GM21619 (cell line): ENCODE data around the gene UBE3D.
"Not testable (repeated sequence)": the region's sequence is repeated elsewhere in the genome, so short reads cannot be mapped to it uniquely, and the experiment has no call there.

Experiments
- ATAC-seq: cut with Tn5 transposase; IDR thresholded peaks from one replicate; pipeline ENCODE4 v1.9.1; 2021; ENCODE audit not compliant: unreplicated experiment

The UBE3D gene

DNA sequence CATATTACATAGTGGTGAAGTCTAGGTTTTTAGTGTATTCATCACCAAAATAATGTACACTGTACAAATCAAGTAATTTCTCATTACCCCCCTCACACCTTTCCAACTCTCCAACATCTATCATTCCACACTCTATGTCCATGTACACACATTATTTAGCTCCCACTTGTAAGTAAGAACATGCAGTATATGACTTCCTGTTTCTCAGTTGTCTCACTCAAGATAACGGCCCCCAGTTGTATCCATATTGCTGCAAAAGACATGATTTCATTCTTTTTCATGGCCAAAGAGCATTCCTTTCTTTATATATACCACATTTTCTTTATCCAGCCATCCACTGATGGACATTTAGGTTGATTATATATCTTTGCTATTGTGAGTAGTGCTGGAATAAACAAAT, 86.0 kb downstream of the UBE3D start:
- no peak for ATAC-seq

DNA sequence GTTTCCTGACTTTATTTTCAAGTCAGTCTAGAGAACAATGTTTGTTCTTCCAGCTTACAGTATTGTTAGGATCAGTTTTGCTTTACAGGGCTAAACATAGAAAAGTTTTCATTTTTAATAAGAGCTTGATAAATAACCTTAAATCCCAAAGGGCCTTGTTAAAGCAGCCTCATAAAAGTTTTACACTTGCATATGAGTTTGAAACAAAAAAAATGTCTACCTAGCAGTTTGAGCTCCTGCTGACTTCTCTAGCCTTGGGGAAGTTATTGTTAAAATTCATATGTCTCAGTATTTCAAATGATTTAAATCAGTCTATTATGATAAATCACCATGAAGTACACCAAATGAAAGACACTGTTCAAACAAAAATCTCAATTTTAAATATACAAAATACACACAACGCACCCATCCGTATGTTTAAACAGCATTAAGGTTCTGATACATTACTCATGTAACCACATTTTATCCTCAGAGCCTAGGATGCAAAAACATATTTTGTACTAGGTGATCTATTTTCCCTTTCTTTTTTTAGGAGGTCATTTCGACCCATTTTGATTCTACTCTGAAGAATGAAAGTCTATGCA, 87.2 kb downstream of the UBE3D start:
- ATAC-seq = no peak

DNA sequence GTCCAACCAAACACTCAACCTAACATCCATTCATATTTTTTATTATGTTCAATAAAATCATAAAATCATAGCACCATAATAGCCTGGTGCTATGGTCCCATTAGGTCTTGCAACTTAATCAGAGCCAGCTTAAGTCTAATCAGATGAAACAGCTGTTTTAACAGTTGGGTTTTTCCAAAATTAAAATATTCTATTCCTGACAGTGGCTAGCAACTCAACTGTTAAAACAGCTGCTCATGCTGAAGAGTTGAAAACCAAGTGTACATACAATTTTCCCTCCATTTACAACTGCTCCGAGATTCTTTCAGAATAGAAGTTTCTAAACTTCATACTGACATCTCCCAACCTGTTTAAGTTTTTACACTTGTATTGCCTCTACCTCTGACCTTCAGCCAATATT, 89.5 kb downstream of the UBE3D start:
- no peak for ATAC-seq

DNA sequence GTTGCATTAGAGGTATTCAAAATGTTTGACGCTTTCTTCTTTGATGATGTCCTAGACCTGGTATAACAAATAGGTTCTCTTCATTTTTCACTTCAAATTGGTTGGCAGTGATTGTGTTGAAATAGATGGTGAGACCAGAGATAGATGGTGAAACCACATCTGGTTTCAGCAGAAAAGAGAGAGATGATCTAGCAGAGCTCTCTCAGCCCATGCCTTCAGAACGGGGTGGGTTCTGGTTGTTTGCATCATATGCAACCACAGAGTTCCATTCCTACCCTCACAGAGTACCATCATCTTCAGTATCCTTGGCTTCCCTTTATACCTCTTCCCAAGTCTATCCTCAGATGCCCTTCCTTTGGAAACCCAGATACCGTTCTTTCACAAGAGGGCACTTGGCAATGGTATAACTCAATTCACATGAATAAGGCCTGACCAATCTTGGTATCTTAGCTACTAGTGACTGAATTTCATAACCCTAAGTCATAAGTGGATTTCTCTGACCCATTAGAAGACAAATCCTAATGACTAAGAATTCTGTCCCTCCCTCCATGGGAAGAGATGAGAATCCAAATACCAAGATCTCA, 93.7 kb downstream of the UBE3D start:
- no peak for ATAC-seq

DNA sequence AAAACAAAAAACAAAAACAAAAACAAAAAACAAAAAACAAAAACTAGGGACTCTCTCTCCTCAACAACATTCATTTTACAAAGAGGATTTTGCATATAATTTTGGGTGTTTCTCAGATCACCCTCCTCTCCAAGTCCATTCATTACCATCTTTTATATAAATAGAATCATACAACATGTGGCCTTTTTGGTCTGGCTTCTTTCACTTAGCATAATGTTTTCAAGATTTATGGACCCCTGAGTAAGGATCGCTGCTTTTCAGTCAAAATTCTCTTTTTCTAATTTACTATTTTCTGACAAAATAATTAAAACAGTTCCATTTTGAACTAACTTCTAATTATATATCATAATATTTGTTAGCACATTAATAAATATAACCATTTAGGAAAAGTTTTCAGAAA, 94.8 kb downstream of the UBE3D start:
- ATAC-seq = no peak

DNA sequence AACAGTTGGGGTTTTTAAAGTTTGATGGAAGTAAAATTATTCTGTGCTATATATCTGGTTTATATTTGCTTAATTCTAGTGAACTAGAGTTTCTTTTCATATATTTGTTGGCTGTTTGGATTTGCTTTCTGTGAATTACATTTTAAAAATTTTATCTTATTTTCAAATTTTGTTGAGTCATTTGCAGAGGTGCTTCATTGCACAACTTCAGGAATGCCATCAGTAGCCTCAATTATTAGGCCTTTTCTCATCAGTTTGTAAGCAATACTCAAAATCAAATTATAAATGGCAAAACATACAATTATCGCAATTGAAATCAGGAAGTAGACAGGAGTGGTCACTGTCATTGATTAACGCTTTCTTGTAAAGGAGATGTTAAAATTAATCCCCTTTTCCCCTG, 96.9 kb downstream of the UBE3D start:
- no peak for ATAC-seq

DNA sequence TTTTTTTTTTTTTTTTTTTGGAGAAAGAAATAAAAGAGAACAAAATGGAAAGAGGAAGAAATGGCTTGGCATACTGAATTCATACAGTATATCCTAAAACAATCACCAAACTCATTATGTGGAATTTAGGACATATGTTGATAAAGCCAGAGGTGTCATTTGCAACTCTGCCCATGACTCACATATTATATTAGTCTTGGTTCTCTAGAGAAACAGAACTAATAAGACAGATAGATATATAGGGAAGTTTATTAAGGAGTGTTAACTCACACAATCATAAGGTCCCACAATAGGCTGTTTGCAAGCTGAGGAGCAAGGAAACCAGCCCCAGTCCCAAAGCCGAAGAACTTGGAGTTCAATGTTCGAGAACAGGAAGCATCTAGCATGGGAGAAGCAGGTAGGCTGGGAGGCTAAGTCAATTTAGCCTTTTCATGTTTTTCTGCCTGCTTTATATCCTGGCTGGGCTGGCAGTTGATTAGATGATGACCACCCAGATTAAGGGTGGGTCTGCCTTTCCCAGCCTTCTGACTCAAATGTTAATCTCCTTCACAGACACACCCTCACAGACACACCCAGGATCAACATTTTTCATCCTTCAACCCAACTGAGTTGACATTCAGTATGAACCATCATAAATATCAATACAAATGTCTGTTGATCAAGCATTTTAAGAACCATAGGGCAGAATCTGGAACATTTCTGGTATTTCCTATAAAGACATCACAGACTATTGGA, 102.3 kb downstream of the UBE3D start:
- no peak for ATAC-seq

DNA sequence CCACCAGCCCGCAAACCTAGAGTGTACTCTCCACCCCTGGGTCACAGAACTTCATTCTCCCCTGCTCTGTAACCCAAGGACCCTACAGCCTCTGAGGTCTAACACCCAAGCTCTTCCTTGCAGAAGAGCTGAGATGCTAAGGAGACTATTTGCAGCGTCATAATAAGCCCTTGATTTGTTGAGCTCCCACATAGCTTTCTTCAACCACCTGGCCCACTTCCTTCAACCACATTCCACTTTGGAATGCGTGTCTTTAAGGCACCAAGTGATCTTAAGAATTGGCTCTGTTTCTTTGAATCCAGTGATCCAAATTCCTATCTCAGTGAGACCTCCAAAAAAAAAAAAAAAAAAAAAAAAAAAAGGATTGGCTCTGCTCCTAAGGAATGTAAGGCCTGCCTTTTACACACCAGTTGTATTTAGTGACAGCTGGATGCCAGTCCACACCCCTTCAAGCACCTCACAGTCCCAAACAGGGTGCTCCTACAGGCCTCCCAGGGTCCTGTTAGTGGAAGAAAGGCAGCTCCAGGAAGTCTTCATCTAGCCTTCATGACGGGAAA, 106.2 kb downstream of the UBE3D start:
- ATAC-seq = no peak

DNA sequence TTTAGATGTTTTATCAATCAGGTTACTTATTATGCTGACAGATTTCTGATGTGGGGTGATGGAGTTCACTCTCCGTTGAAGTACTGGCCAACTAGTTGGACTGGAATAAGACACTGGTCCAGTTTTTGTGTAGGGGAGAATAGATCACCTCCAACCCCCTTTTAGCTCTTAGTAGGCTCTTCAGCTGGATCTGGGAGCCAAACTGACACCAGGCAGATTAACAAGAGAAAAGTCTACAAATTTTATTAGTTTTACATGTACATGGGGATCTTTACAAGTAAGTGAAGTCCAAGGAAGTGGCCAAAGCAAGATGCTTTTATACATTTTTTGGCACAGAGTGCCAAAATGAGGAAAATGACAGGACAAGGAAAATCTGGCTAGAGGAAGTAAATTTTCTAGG, 107.1 kb downstream of the UBE3D start:
- no peak for ATAC-seq

DNA sequence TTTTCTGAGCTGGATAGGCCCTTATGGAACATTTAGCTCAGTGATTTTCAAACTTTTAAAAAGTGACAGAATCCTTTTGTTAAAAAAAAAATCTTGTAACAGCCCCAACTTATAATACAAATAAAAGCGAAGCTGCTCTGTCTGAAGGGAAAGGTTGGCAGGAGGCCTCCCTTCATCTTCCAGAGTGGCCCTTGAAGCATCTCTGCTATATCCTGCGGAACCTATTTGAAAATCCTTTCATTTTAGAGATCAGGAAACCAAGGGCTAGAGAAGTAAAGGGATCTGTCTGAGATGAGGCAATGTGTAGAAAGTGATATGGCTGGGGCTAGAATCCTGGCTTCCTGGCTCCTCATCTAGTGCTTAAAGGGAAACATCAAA, 107.8 kb downstream of the UBE3D start:
- no peak for ATAC-seq

DNA sequence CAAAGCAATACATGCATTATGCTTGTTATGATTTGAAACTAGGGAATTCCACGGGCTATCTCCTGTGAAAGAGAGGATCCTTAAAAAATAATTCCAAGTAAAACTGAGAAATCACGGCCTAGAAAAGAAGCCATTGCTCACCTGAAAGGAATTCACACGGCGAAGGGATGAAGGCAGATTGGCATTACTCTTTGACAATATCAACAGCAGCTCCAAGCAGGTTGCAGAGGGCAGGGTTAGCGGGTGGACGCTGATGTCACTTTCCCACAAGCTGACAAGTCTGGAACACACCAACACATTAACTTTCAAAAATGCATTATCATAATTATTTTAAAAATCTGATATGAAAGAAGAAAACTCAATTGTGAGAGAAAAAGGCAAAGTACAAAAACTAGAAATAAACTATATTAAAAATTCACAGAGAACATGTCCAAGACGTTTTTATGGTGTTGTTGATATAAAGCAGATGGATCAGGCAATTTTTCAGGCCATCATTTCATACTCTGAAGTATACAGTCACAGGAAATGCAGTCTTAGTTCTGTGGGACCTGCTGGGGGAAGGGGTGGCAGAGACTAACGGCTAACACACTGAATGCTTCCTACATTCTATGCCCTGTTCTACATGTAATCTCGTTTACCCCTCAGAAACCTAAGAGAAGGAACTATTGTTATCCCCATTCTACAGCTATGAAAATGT, 108.3 kb downstream of the UBE3D start:
- ATAC-seq = no peak

DNA sequence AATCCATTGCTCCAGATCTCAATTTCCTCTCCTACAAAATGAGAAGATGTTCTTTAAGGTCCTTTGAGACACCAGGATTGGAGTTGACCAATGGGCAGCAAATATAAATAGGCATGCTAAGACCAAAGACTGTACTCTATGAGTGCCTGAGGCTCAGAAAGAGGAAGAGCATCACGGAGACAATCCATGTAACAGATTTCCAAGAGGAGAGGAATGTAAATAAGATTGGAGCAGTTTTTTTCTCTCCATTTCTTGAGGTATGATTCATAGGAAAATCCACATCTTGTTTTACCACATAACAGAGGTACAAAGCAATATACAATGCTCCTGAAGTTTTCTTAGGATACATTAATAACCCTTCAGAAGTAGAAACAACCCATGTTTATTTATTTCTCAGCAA, 109.8 kb downstream of the UBE3D start:
- no peak for ATAC-seq

DNA sequence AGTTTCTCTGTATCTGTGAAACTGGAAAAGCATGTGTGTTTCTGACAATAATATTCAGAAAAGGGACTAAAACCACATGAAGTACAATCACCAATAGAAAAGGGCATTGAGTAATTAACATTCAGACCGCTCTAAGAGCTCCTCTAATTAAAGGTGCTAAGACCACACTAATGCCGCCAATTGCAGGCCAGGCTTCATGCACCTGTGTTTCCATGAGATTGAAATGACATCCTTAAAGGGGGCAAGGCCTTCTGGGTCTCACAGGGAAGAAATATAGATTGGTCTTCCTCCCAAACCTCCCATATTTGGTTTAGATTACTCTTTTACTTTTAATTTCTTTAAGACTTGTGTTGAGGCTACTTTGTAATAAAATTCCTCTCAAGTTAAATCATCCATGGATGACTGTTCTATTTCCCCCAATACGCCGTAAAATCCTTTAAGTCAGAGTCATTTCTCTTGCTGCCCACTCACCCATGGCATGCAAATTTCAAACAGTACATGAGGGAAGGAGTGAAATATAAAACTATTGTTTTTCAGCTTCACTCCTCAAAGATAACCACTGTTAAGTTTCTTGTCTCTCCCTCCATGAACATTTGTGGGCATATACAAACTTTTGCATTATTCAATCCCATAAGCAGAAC, 110.6 kb downstream of the UBE3D start:
- ATAC-seq = peak; percentile 82

DNA sequence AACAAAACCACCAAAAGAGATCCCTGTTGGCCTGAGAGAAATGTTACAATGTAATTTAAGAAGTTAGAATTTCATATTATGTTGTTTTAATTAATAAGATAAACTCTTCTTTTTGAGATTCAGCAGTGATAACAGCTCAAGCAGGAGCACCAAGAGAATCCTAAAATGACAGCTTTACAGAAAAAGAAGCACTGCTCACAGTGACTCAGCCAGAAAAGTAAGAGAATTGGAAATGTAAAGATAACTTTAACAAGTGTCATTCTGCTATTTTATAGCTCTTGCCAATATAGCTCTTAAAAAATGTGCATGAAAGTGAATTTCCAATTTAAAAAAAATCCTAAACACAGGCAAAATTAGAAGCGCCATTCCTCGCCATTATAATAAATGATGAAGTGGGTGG, 111.3 kb downstream of the UBE3D start:
- ATAC-seq = no peak

DNA sequence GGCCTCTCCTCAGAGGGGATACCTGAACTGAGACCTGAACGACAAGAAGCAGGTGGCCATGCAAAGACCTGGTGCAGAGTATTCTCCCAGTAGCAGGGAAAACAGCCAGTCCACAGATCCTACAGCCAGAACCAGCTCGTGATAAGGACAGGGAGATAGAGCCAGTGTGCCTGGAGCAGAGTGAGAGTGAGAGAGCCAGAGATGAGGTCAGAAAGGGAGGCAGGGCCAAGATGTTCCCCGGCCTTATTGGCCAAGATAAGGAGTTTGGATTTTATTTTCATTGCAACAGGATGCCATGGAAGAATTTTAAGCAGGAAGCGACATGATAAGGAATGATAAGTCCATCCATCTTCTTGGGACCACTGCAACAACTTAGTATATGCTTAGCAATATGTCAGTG, 111.8 kb downstream of the UBE3D start:
- no peak for ATAC-seq

DNA sequence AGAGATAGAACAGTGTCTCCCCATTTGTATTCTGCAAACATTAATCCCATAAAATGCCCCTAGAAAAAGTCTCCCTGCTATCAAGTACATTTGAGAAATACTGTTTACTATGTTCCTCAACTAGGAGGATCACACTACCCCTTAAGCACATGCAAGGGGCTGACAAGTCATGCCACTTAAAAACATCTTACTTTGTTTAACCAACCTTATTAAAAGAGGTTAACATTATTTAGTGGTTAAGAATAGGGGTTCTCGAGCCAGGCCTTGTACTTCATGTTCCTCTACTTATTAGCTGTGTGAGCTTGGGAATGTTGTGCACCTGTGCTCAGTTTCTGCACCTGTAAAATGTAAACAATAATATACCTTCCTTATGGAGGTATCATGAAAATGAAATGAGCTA, 113.7 kb downstream of the UBE3D start:
- ATAC-seq = no peak

DNA sequence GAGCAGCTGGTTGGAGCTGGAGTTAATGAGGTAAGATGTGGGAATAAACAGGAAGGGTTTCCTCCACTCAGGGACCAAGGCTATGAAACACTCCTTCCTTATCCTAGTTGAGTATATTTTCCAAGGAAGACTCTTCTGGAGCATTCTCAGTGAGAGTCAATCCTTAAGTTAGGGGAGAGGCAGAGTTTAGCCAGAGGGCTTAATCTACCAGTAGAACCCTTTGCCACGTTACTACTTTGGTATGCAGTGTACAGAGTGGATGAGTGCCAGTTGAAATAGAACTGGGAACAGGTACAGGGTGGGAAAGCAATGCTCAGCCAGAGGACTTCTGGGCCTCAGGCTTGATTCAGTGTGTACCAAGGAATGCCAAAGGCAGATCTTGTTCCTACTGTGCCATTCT, 114.3 kb downstream of the UBE3D start:
- ATAC-seq = no peak

DNA sequence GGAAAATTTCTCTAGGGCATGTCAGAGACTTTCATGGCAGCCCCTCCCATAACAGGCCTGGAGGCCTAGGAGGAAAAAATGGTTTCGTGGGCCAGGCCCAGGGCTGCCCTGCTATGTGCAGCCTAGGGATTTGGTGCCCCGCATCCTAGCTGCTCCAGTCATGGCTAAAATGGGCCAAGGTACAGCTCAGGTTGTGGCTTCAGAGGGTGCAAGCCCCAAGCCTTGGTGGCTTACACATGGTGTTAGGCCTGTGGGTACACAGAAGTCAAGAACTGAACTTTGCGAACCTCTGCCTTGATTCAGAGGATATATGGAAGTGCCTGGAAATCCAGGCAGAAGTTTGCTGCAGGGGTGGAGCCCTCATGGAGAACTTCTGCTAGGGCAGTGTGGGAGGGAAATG, 134.7 kb downstream of the UBE3D start:
- not testable (repeated sequence) for ATAC-seq

DNA sequence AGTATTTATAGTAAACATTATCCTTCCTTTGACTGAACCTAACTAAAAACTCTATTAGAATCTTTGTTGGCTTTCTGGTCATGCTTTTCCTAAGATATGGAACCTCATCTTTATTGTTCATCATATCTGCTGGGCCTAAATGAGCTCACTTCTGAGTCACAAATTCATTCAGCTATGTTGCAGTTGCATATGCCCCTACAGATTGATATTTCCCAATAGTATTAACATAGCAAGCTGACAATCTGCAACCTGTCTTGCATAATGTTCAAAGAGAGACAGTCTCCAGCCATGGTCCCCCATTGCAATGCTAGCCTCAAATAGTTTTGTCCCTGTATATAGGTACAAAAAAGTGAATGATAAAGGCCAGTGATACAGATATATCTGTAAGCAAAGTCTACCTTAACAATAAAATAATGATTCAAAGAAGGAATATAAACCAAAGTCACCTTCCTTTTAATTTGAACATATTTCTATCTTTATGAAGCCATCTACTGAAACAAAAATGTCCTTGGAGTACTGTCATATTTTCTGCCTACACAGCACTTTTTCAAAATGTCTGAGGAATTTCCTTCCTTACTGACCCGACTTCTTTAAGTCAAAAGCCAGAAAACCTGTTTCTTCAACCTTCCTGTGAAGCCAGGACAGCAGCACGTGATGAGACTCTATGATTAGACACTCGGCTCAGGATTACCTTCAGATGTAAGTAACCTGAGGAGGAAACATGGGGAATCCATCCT, 140.7 kb downstream of the UBE3D start:
- ATAC-seq = no peak

DNA sequence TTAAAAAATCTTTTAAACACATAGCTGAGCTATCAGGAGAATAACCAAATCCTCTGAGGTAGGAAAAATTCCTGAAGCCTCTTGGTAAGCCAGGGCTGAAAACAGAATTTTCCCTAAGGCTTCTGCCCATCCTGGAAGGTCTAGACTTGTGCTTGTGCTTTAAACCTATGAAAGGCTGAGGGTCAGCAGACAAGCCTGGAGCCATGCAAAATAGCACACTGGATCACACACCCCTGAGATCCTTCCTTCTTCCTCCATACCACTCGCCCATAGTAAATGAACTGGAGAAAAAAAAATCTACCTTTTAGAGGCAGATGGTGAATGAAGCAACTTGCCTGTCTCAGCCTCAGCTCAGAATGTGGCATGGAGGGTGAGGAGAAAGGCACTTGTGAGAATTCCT, 144.4 kb downstream of the UBE3D start:
- ATAC-seq = no peak
